ENCODE results near the gene IGFBP2. TPM values are rescaled to one million over a fixed set of nuclear protein-coding genes. Genes with fewer than 3 reads are reported as not detected.

The IGFBP2 gene
- total and polyA plus RNA-seq, 2 of the 13 experiments (the other 11 are each of a cell fraction or from before 2014, with no cell fraction given): 2.0 to 5.8 TPM

GRCh38 chr2:216660496-216660895, 27.3 kb downstream of the IGFBP2 start:
- Histone ChIP-seq H2AFZ (ENCODE audit: low read length) (no peak overlapping the region), H3K9ac (ENCODE audit: insufficient read depth, low read depth, low read length) (no peak overlapping the region), H3K27me3 (ENCODE audit: control insufficient read depth in 1 of 2, insufficient read depth in 2 of 2, low read length in 2 of 2) (peaks cover 0 to 29% of the 10 kb centered on the region in 2 experiments; a peak in 3 of 5 replicates), H3K4me2 (ENCODE audit: low read depth, low read length) (no peak overlapping the region), H3K79me2 (ENCODE audit: insufficient read depth, low read length) (no peaks in the 10 kb centered on the region), H3K36me3 (replicated peaks in 1 of 2; ENCODE audit: control insufficient read depth in 1 of 2, insufficient read depth in 2 of 2, low read length in 2 of 2) (no peaks in the 10 kb centered on the region), H4K20me1 (ENCODE audit: insufficient read depth, low read length) (no peaks in the 10 kb centered on the region), H3K27ac (ENCODE audit: extremely low read length, insufficient read depth, low read length) (no peak overlapping the region), H3K9me3 (ENCODE audit: low read length) (no peaks in the 10 kb centered on the region), H3K4me1 (ENCODE audit: insufficient read depth, low read length) (peaks cover 43% of the 10 kb centered on the region), H3K4me3 (replicated peaks in 1 of 3; ENCODE audit: insufficient read depth in 1 of 3, low read depth in 2 of 3, low read length in 3 of 3) (no peak overlapping the region)
- CTCF ChIA-PET (ENCODE audit: low intra/inter-chr PET ratio, low total read pairs): interaction anchor here (2.5 to 2.8 kb wide), 2 partner anchors 141 to 143 kb away, joined by 11 to 22 read pairs; no protein-coding TSS in a partner anchor
- ATAC-seq (no peak), DNase-seq (ENCODE audit: low spot score) (no peak), FAIRE-seq (no peak)
- POLR2A ChIA-PET: no interaction called here
- intact Hi-C loops (cut with micrococcal nuclease; ENCODE audit: unreplicated experiment) (no loop called here), in situ Hi-C loops (cut with HindIII; ENCODE audit: extremely low pct_ligation_motif_present, low pct_unique_long_range_greater_than_20kb) (no loop called here)
- no peak for TF ChIP-seq MAFG (CRISPR knock-in tag; IDR thresholded peaks at IDR 0.05)
- no peak for TF ChIP-seq DRAP1 (CRISPR knock-in tag; IDR thresholded peaks at IDR 0.05)
- TF ChIP-seq RXRB (CRISPR knock-in tag; IDR thresholded peaks at IDR 0.05; ENCODE audit: borderline replicate concordance): no peak
- TF ChIP-seq HMGA1 (CRISPR knock-in tag; conservative IDR thresholded peaks at IDR 0.05): no peak
- TF ChIP-seq ZSCAN29 (CRISPR knock-in tag; conservative IDR thresholded peaks at IDR 0.05): no peak
- TF ChIP-seq RFX3 (CRISPR knock-in tag; IDR thresholded peaks at IDR 0.05): no peak
- no peak for TF ChIP-seq NFYB (CRISPR knock-in tag; IDR thresholded peaks at IDR 0.05)
- TF ChIP-seq NR2C2 (CRISPR knock-in tag; IDR thresholded peaks at IDR 0.05; ENCODE audit: borderline replicate concordance): no peak
- TF ChIP-seq ZNF550 (CRISPR knock-in tag; IDR thresholded peaks at IDR 0.05; ENCODE audit: borderline replicate concordance): no peak
- TF ChIP-seq CENPBD1 (CRISPR knock-in tag; IDR thresholded peaks at IDR 0.05; ENCODE audit: borderline replicate concordance, low read depth): no peak
- TF ChIP-seq CTCF (CRISPR knock-in tag; IDR thresholded peaks at IDR 0.05): no peak
- TF ChIP-seq ZNF317 (CRISPR knock-in tag; IDR thresholded peaks at IDR 0.05): no peak
- TF ChIP-seq ZNF10 (CRISPR knock-in tag; IDR thresholded peaks at IDR 0.05; ENCODE audit: borderline replicate concordance, low read depth): no peak
- no peak for TF ChIP-seq ZNF382 (CRISPR knock-in tag; IDR thresholded peaks at IDR 0.05; ENCODE audit: borderline replicate concordance)
- WGBS (ENCODE audit: low lambda C conversion rate): 58% methylated on average over 10 of the region's 10 CpGs
- BruUV-seq (replicated peaks): no TSS peak
